ENCODE measurements around the gene GRPR. TPM values are rescaled to one million over a fixed set of nuclear protein-coding genes. Genes with fewer than 3 reads are reported as not detected.

GRPR gene
- total RNA-seq, 4 donors from 2014 or later: 0.67 TPM; not detected in 3

GRCh38 chrX:16186380-16187007, 63.1 kb downstream of the GRPR start:
- no peak for DNase-seq
- H3K27me3 ChIP-seq: no peaks in the 10 kb centered on the region
- H3K36me3 ChIP-seq: no peaks in the 10 kb centered on the region
- 61 to 62% methylated on average over 3 of the region's 3 CpGs for WGBS, 2 donors
- H3K9me3 ChIP-seq: no peaks in the 10 kb centered on the region
- no peak for TF ChIP-seq POLR2A (IDR thresholded peaks at IDR 0.05)
- no peak for TF ChIP-seq CTCF (IDR thresholded peaks at IDR 0.05)
- H3K4me3 ChIP-seq (replicated peaks in 1 of 3): no peak overlapping the region
- intact Hi-C loops (cut with DNase I): no loop called here
- no peak overlapping the region for H3K27ac ChIP-seq
- H3K4me1 ChIP-seq: no peaks in the 10 kb centered on the region

- H3K27me3 ChIP-seq: no peaks in the 10 kb centered on the region
- no peaks in the 10 kb centered on the region for H3K9me3 ChIP-seq
- intact Hi-C loops (cut with DNase I): no loop called here
- no peaks in the 10 kb centered on the region for H3K36me3 ChIP-seq
- TF ChIP-seq CTCF (IDR thresholded peaks at IDR 0.05) (no peak), POLR2A (IDR thresholded peaks at IDR 0.05) (no peak)
- no peak for DNase-seq
- H3K27ac ChIP-seq: no peak overlapping the region
- 76 to 78% methylated on average over 3 to 4 of the region's 4 CpGs for WGBS, 2 donors
- H3K4me1 ChIP-seq: no peaks in the 10 kb centered on the region
- no peak overlapping the region for H3K4me3 ChIP-seq (replicated peaks in 1 of 3)
Measured at GRCh38 chrX:16187024-16187760, 63.8 kb downstream of the GRPR start.

- H3K4me3 ChIP-seq (replicated peaks in 1 of 3): no peak overlapping the region
- no peak overlapping the region for H3K27ac ChIP-seq
- intact Hi-C loops (cut with DNase I): no loop called here
- H3K27me3 ChIP-seq: no peaks in the 10 kb centered on the region
- no peaks in the 10 kb centered on the region for H3K9me3 ChIP-seq
- DNase-seq: no peak
- H3K4me1 ChIP-seq: no peaks in the 10 kb centered on the region
- 87 to 96% methylated on average over 1 of the region's 1 CpG for WGBS, 2 donors
- H3K36me3 ChIP-seq: no peaks in the 10 kb centered on the region
- TF ChIP-seq POLR2A (IDR thresholded peaks at IDR 0.05): no peak
- TF ChIP-seq CTCF (IDR thresholded peaks at IDR 0.05): no peak
Measured at GRCh38 chrX:16188687-16189086, 65.3 kb downstream of the GRPR start.

GRCh38 chrX:16191605-16192004, 68.2 kb downstream of the GRPR start:
- 85 to 86% methylated on average over 6 of the region's 6 CpGs for WGBS, 2 donors
- TF ChIP-seq CTCF (IDR thresholded peaks at IDR 0.05) (no peak), POLR2A (IDR thresholded peaks at IDR 0.05) (no peak)
- Histone ChIP-seq H3K36me3 (no peaks in the 10 kb centered on the region), H3K4me1 (no peaks in the 10 kb centered on the region), H3K27ac (no peak overlapping the region), H3K27me3 (no peaks in the 10 kb centered on the region), H3K4me3 (replicated peaks in 1 of 3) (no peak overlapping the region), H3K9me3 (no peaks in the 10 kb centered on the region)
- no peak for DNase-seq
- intact Hi-C loops (cut with DNase I): no loop called here

GRCh38 chrX:16196829-16197228, 73.5 kb downstream of the GRPR start:
- DNase-seq: no peak
- Histone ChIP-seq H3K27me3 (no peaks in the 10 kb centered on the region), H3K9me3 (no peaks in the 10 kb centered on the region), H3K4me1 (no peaks in the 10 kb centered on the region), H3K27ac (no peak overlapping the region), H3K4me3 (replicated peaks in 1 of 3) (no peak overlapping the region), H3K36me3 (no peaks in the 10 kb centered on the region)
- no peak for TF ChIP-seq POLR2A (IDR thresholded peaks at IDR 0.05)
- no peak for TF ChIP-seq CTCF (IDR thresholded peaks at IDR 0.05)
- intact Hi-C loops (cut with DNase I): no loop called here
